ENCODE measurements around the gene TMED4. TPM values are rescaled to one million over a fixed set of nuclear protein-coding genes. Genes with fewer than 3 reads are reported as not detected.

Gene TMED4
- total RNA-seq, 1 donor from 2014 or later, result 95.8 TPM

- Histone ChIP-seq H3K79me2 (ENCODE audit: low read depth) (no peaks in the 10 kb centered on the region), H3K36me3 (no peaks in the 10 kb centered on the region), H3K9me3 (ENCODE audit: low read depth) (no peaks in the 10 kb centered on the region), H2AFZ (replicated peaks) (no peak overlapping the region), H3K4me3 (no peak overlapping the region), H3K27ac (no peak overlapping the region), H3K27me3 (no peaks in the 10 kb centered on the region), H3K4me1 (no peaks in the 10 kb centered on the region), H3K9ac (no peak overlapping the region), H3K4me2 (no peak overlapping the region), H3F3A (ENCODE audit: low read depth) (no peaks in the 10 kb centered on the region), H4K20me1 (ENCODE audit: low read depth) (no peaks in the 10 kb centered on the region)
- Mint-ChIP-seq H3K4me1 (no peaks in the 10 kb centered on the region), H3K9me3 (no peaks in the 10 kb centered on the region), H3K36me3 (no peaks in the 10 kb centered on the region), H3K27ac (no peak overlapping the region), H3K27me3 (ENCODE audit: insufficient read depth, low read depth) (peaks cover 4% of the 10 kb centered on the region), H3K4me3 (no peak overlapping the region)
- no peak for TF ChIP-seq EZH2 (IDR thresholded peaks at IDR 0.05)
- TF ChIP-seq EZH2phosphoT487 (IDR thresholded peaks at IDR 0.05), result no peak
- no peak for TF ChIP-seq CTCF (IDR thresholded peaks at IDR 0.05)
- DNase-seq (ENCODE audit: low spot score), result no peak
Observed at GRCh38 chr7:44536090-44536489, 45.9 kb downstream of the TMED4 start.

GRCh38 chr7:44535348-44536064, 46.5 kb downstream of the TMED4 start:
- no peak for DNase-seq (ENCODE audit: low spot score)
- Mint-ChIP-seq H3K4me3 (no peak overlapping the region), H3K9me3 (no peaks in the 10 kb centered on the region), H3K4me1 (no peaks in the 10 kb centered on the region), H3K27ac (no peak overlapping the region), H3K36me3 (no peaks in the 10 kb centered on the region), H3K27me3 (ENCODE audit: insufficient read depth, low read depth) (peaks cover 4% of the 10 kb centered on the region)
- no peaks in the 10 kb centered on the region for H3K36me3 ChIP-seq
- no peaks in the 10 kb centered on the region for H3K27me3 ChIP-seq
- TF ChIP-seq EZH2phosphoT487 (IDR thresholded peaks at IDR 0.05), result no peak
- TF ChIP-seq EZH2 (IDR thresholded peaks at IDR 0.05), result no peak
- TF ChIP-seq CTCF (IDR thresholded peaks at IDR 0.05), result no peak
- no peak overlapping the region for H3K27ac ChIP-seq
- H2AFZ ChIP-seq (replicated peaks), result no peak overlapping the region
- H3K79me2 ChIP-seq (ENCODE audit: low read depth), result no peaks in the 10 kb centered on the region
- no peak overlapping the region for H3K4me3 ChIP-seq
- H3K9ac ChIP-seq, result no peak overlapping the region
- H3K9me3 ChIP-seq (ENCODE audit: low read depth), result no peaks in the 10 kb centered on the region
- H3K4me1 ChIP-seq, result no peaks in the 10 kb centered on the region
- H4K20me1 ChIP-seq (ENCODE audit: low read depth), result no peaks in the 10 kb centered on the region
- no peak overlapping the region for H3K4me2 ChIP-seq
- H3F3A ChIP-seq (ENCODE audit: low read depth), result no peaks in the 10 kb centered on the region

GRCh38 chr7:44534501-44534900, 47.5 kb downstream of the TMED4 start:
- H3K27ac Mint-ChIP-seq, result no peak overlapping the region
- H3K27me3 Mint-ChIP-seq (ENCODE audit: insufficient read depth, low read depth), result peaks cover 4% of the 10 kb centered on the region
- Histone ChIP-seq H3K4me1 (no peaks in the 10 kb centered on the region), H3K9ac (no peak overlapping the region), H3K79me2 (ENCODE audit: low read depth) (no peaks in the 10 kb centered on the region), H2AFZ (replicated peaks) (peak overlapping the region; percentile 82), H3K4me2 (no peak overlapping the region), H3K36me3 (no peaks in the 10 kb centered on the region), H3K27ac (no peak overlapping the region), H3K9me3 (ENCODE audit: low read depth) (no peaks in the 10 kb centered on the region), H3K4me3 (no peak overlapping the region), H3F3A (ENCODE audit: low read depth) (no peaks in the 10 kb centered on the region), H4K20me1 (ENCODE audit: low read depth) (no peaks in the 10 kb centered on the region), H3K27me3 (no peaks in the 10 kb centered on the region)
- H3K4me3 Mint-ChIP-seq, result no peak overlapping the region
- H3K9me3 Mint-ChIP-seq, result no peaks in the 10 kb centered on the region
- peak; percentile 82 for DNase-seq (ENCODE audit: low spot score)
- no peaks in the 10 kb centered on the region for H3K4me1 Mint-ChIP-seq
- no peaks in the 10 kb centered on the region for H3K36me3 Mint-ChIP-seq
- TF ChIP-seq EZH2 (IDR thresholded peaks at IDR 0.05) (no peak), EZH2phosphoT487 (IDR thresholded peaks at IDR 0.05) (no peak), CTCF (IDR thresholded peaks at IDR 0.05) (peak; percentile 80)

Measured in neural progenitor cell (in vitro differentiated cells).